ENCODE measurements around the gene GLTP.

DNA sequence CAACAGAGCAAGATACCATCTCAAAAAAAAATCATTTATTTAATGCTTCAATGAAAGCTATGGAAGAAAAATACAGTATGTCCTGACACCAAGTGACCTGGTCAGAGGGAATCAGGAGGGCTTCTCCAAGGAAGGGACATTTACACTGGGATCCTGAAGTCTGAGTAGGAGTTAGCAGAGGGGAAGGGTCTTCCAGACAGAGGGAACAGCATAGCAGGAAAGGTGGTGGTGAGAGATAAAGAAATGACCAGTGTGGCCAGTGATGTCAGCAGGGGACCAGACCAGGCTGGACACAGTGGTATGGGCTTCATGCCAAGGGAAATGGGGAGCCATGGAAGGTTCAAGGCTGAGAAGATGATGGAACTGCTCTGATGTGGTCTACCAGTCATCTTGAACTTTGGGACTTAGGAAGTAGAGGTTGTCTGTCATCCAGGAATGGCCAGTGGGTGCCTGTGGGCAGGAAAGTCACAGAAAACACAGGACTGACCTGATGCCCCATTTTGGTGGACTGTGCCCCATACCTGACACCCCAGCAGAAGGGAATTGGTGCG lies 11.9 kb upstream of the GLTP start:
- TF ChIP-seq CTCF (conservative IDR thresholded peaks at IDR 0.05; ENCODE audit: low read depth, low read length) (no peak), CHD1 (IDR thresholded peaks at IDR 0.05; ENCODE audit: low read depth, low read length) (no peak), POLR2A (IDR thresholded peaks at IDR 0.05; ENCODE audit: low read depth, low read length) (no peak), MXI1 (IDR thresholded peaks at IDR 0.05; ENCODE audit: borderline replicate concordance, low read depth, low read length) (no peak)
